Loucy (cell line): ENCODE measurements around the gene UBN1.

ENCODE experiments used
- EZH2phosphoT487 ChIP-seq: fragments of 200-600 bp; IDR thresholded peaks from 2 replicates; pipeline ENCODE4 v1.6.1; 2018; ENCODE audit warnings: antibody characterized with exemption, mild to moderate bottlenecking, moderate library complexity, borderline replicate concordance
- TF ChIP-seq, protein P1 (sequence below): fragments of 200-600 bp; sonication (generic); conservative IDR thresholded peaks from 2 replicates; pipeline ENCODE4 v1.5.1; 2014; ENCODE audit warnings: mild to moderate bottlenecking, antibody characterized with exemption, low read length

DNA sequence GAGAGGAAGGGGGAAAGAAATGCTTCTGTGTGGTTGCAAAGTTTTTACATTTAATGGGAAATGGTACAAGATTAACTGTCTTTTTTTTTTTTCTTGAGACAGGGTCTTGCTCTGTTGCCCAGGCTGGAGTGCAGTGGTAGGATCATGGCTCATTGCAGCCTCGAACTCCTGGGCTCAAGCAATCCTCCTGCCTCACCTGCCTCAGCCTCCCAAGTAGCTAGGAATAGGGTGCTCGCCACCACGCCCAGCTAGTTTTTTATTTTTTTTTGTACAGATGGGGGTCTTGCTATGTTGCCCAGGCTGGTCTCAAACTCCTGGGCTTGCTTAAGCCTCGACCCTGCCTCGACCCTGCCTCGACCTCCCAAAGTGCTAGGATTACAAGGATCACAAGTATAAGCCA lies 41.0 kb upstream of the UBN1 start:
- TF ChIP-seq, protein P1, sequence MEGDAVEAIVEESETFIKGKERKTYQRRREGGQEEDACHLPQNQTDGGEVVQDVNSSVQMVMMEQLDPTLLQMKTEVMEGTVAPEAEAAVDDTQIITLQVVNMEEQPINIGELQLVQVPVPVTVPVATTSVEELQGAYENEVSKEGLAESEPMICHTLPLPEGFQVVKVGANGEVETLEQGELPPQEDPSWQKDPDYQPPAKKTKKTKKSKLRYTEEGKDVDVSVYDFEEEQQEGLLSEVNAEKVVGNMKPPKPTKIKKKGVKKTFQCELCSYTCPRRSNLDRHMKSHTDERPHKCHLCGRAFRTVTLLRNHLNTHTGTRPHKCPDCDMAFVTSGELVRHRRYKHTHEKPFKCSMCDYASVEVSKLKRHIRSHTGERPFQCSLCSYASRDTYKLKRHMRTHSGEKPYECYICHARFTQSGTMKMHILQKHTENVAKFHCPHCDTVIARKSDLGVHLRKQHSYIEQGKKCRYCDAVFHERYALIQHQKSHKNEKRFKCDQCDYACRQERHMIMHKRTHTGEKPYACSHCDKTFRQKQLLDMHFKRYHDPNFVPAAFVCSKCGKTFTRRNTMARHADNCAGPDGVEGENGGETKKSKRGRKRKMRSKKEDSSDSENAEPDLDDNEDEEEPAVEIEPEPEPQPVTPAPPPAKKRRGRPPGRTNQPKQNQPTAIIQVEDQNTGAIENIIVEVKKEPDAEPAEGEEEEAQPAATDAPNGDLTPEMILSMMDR = no peak
- no peak for TF ChIP-seq EZH2phosphoT487
